H1 (cell line): ENCODE data around the gene ARHGEF38. TPM values are rescaled to one million over a fixed set of nuclear protein-coding genes. Genes with fewer than 3 reads are reported as not detected.

Source experiments
- CTCF ChIA-PET: fragments of 300-600 bp; sonication (Branson Sonifier 250); formaldehyde crosslinking; loops from one replicate; lab custom pipeline; 2021; ENCODE audit not compliant: partially characterized antibody; lab: Charles Lee
- POLR2A ChIA-PET: fragments of 300-600 bp; sonication (Branson Sonifier 250); formaldehyde crosslinking; loops from one replicate; lab custom pipeline; 2021; ENCODE audit warnings: inconsistent platforms; ENCODE audit not compliant: partially characterized antibody; lab: Charles Lee
- DNase-seq, 2 experiments: peaks; one replicate each; pipeline versions ENCODE4 v3.0.0 to v3.0.0-alpha.2; 2010 to 2022; ENCODE audit warnings: low spot score in 2 of 2, low read depth in 1 of 2, mixed read lengths in 1 of 2
- FAIRE-seq: peaks from 2 replicates; lab custom pipeline; 2011; peaks lifted over from hg19 to GRCh38; lab: Jason Lieb, UNC
- H2AFZ ChIP-seq: 2 replicates; pipeline ENCODE4 v1.8.1; 2012; ENCODE audit warnings: low read length, inconsistent platforms
- H2AK5ac ChIP-seq: 2 replicates; pipeline ENCODE4 v1.6.1; 2013; ENCODE audit warnings: low read depth, low read length
- H2BK120ac ChIP-seq: replicated peaks from 2 replicates; pipeline ENCODE3; 2013; ENCODE audit warnings: low read depth, low read length, inconsistent platforms
- H2BK12ac ChIP-seq: 2 replicates; pipeline ENCODE4 v1.6.1; 2013; ENCODE audit warnings: low read depth, low read length
- H2BK15ac ChIP-seq: 2 replicates; pipeline ENCODE4 v1.6.1; 2013; ENCODE audit warnings: low read length
- H2BK20ac ChIP-seq: 2 replicates; pipeline ENCODE4 v1.6.1; 2013; ENCODE audit warnings: low read length
- H2BK5ac ChIP-seq: 2 replicates; pipeline ENCODE4 v1.6.1; 2013; ENCODE audit warnings: low read depth, low read length
- H3K14ac ChIP-seq: 2 replicates; pipeline ENCODE4 v1.6.1; 2013; ENCODE audit warnings: inconsistent platforms; ENCODE audit not compliant: insufficient read length
- H3K18ac ChIP-seq: 2 replicates; pipeline ENCODE4 v1.6.1; 2013; ENCODE audit warnings: low read length; ENCODE audit errors: extremely low read depth
- H3K23ac ChIP-seq: 2 replicates; pipeline ENCODE4 v1.6.1; 2013; ENCODE audit warnings: inconsistent platforms; ENCODE audit not compliant: insufficient read length
- H3K23me2 ChIP-seq: 2 replicates; pipeline ENCODE4 v1.6.1; 2013; ENCODE audit warnings: low read depth, low read length
- H3K27ac ChIP-seq: 2 replicates; pipeline ENCODE4 v1.6.1; 2011; ENCODE audit warnings: low read depth, low read length, inconsistent platforms
- H3K27me3 ChIP-seq, 4 experiments: replicated peaks in 1 of 4; 1 replicate in 1 of 4; 2 replicates in 3 of 4; pipeline versions ENCODE4 v1.6.1 to v1.8.1; 2011 to 2013; ENCODE audit warnings: low read length in 3 of 4, mild to moderate bottlenecking in 3 of 4, inconsistent platforms in 2 of 4, mixed read lengths in 2 of 4, moderate library complexity in 1 of 4; ENCODE audit not compliant: control insufficient read depth in 3 of 4, insufficient read depth in 3 of 4; ENCODE audit errors: extremely low read depth in 1 of 4
- H3K36me3 ChIP-seq, 4 experiments: 2 replicates each; pipeline versions ENCODE4 v1.6.1 to v1.8.1; 2011 to 2013; ENCODE audit warnings: mild to moderate bottlenecking in 4 of 4, low read length in 3 of 4, moderate library complexity in 2 of 4, control low read depth in 1 of 4, inconsistent platforms in 1 of 4; ENCODE audit not compliant: insufficient read depth in 4 of 4, control insufficient read depth in 2 of 4
- H3K4ac ChIP-seq: replicated peaks from 2 replicates; pipeline ENCODE3; 2013; ENCODE audit warnings: low read length, low read depth, mixed read lengths, inconsistent platforms; ENCODE audit not compliant: insufficient read length
- H3K4me1 ChIP-seq, 4 experiments: replicated peaks in 1 of 4; 1 replicate in 1 of 4; 2 replicates in 3 of 4; pipeline versions ENCODE4 v1.6.1 to v1.8.1; 2011 to 2013; ENCODE audit warnings: low read length in 3 of 4, inconsistent platforms in 2 of 4, mixed read lengths in 1 of 4; ENCODE audit not compliant: insufficient read depth in 4 of 4, control insufficient read depth in 3 of 4
- H3K4me2 ChIP-seq, 2 experiments: 2 replicates each; pipeline versions ENCODE4 v1.6.1 to v1.8.1; 2011 to 2013; ENCODE audit warnings: low read depth in 2 of 2, low read length in 2 of 2, control low read depth in 1 of 2, inconsistent platforms in 1 of 2, mild to moderate bottlenecking in 1 of 2; ENCODE audit not compliant: insufficient read depth in 1 of 2
- H3K4me3 ChIP-seq, 4 experiments: fragments of 200-600, 300-600 bp in 1 of 4; sonication (generic), shearing (Covaris generic), sonication (Bioruptor Twin) in 1 of 4; 2 replicates each; pipeline versions ENCODE4 v1.5.1 to v1.8.1; 2011 to 2016; ENCODE audit warnings: low read length in 4 of 4, low read depth in 3 of 4, control low read depth in 2 of 4, inconsistent platforms in 2 of 4, mild to moderate bottlenecking in 2 of 4, mixed read lengths in 1 of 4, moderate library complexity in 1 of 4; ENCODE audit not compliant: insufficient read depth in 2 of 4; ENCODE audit errors: extremely low read depth in 1 of 4
- H3K56ac ChIP-seq: replicated peaks from 2 replicates; pipeline ENCODE3; 2013; ENCODE audit warnings: low read depth, mild to moderate bottlenecking, mixed read lengths, low read length, inconsistent platforms; ENCODE audit not compliant: insufficient read length
- H3K79me1 ChIP-seq: 2 replicates; pipeline ENCODE4 v1.6.1; 2013; ENCODE audit warnings: low read depth, low read length, control low read depth
- H3K79me2 ChIP-seq, 2 experiments: 2 replicates each; pipeline versions ENCODE4 v1.6.1 to v1.8.1; 2012 to 2013; ENCODE audit warnings: low read length in 2 of 2, mild to moderate bottlenecking in 2 of 2, inconsistent platforms in 1 of 2; ENCODE audit not compliant: insufficient read depth in 2 of 2, control insufficient read depth in 1 of 2
- H3K9ac ChIP-seq, 4 experiments: replicated peaks in 1 of 4; 1 replicate in 1 of 4; 2 replicates in 3 of 4; pipeline versions ENCODE4 v1.6.1 to v1.8.1; 2011 to 2013; ENCODE audit warnings: low read depth in 3 of 4, low read length in 3 of 4, control low read depth in 2 of 4, mild to moderate bottlenecking in 2 of 4, moderate library complexity in 2 of 4, inconsistent platforms in 1 of 4; ENCODE audit errors: extremely low read depth in 1 of 4
- H3K9me3 ChIP-seq, 2 experiments: 2 replicates each; pipeline versions ENCODE4 v1.6.1 to v1.8.1; 2012 to 2013; ENCODE audit warnings: mild to moderate bottlenecking in 2 of 2, moderate library complexity in 2 of 2, control low read depth in 1 of 2, inconsistent platforms in 1 of 2, low read depth in 1 of 2, low read length in 1 of 2, mixed read lengths in 1 of 2; ENCODE audit not compliant: insufficient read depth in 2 of 2
- H4K20me1 ChIP-seq, 2 experiments: replicated peaks in 1 of 2; 2 replicates each; pipeline versions ENCODE3 to v1.8.1; 2011 to 2013; ENCODE audit warnings: inconsistent platforms in 2 of 2, low read length in 2 of 2, mild to moderate bottlenecking in 1 of 2; ENCODE audit not compliant: insufficient read depth in 2 of 2, control insufficient read depth in 1 of 2
- H4K5ac ChIP-seq: 2 replicates; pipeline ENCODE4 v1.6.1; 2013; ENCODE audit warnings: low read length, low read depth, mixed read lengths, inconsistent platforms; ENCODE audit not compliant: insufficient read length
- H4K8ac ChIP-seq: 2 replicates; pipeline ENCODE4 v1.8.0; 2013; ENCODE audit warnings: mild to moderate bottlenecking, moderate library complexity, low read length, inconsistent platforms; ENCODE audit not compliant: insufficient read depth; ENCODE audit errors: extremely low read depth
- H4K91ac ChIP-seq: replicated peaks from 2 replicates; pipeline ENCODE3; 2013; ENCODE audit warnings: low read length, mixed read lengths, inconsistent platforms; ENCODE audit not compliant: insufficient read length
- CTCF ChIP-seq, 3 experiments: IDR thresholded peaks; 1 replicate in 2 of 3; 2 replicates in 1 of 3; pipeline versions ENCODE4 v1.5.1 to v1.6.1; 2011; ENCODE audit warnings: low read length in 3 of 3, mild to moderate bottlenecking in 3 of 3, inconsistent platforms in 2 of 3, low read depth in 1 of 3, moderate library complexity in 1 of 3; ENCODE audit not compliant: insufficient read depth in 1 of 3; ENCODE audit errors: control extremely low read depth in 1 of 3
- EP300 ChIP-seq, 2 experiments: IDR thresholded peaks; 1 replicate in 1 of 2; 2 replicates in 1 of 2; pipeline ENCODE4 v1.6.1; 2011 to 2012; ENCODE audit warnings: low read depth in 2 of 2, low read length in 2 of 2, mild to moderate bottlenecking in 2 of 2, borderline replicate concordance in 1 of 2, inconsistent platforms in 1 of 2, moderate library complexity in 1 of 2
- FOSL1 ChIP-seq: IDR thresholded peaks from 2 replicates; pipeline ENCODE4 v1.6.1; 2011; ENCODE audit warnings: mild to moderate bottlenecking, low read depth, low read length, moderate library complexity; ENCODE audit not compliant: insufficient read depth
- NRF1 ChIP-seq: IDR thresholded peaks from 2 replicates; pipeline ENCODE4 v1.6.1; 2011; ENCODE audit warnings: mild to moderate bottlenecking, low read depth, low read length, improper control_type of control experiment
- PHF8 ChIP-seq: fragments of 200-600 bp; sonication (generic); conservative IDR thresholded peaks from 2 replicates; pipeline ENCODE4 v1.7.1; 2012; ENCODE audit warnings: low read depth, mild to moderate bottlenecking, inconsistent platforms, low read length, moderate library complexity
- RFX5 ChIP-seq: IDR thresholded peaks from 2 replicates; pipeline ENCODE4 v1.6.1; 2011; ENCODE audit warnings: low read depth, low read length, improper control_type of control experiment, borderline replicate concordance
- SRF ChIP-seq: IDR thresholded peaks from 2 replicates; pipeline ENCODE4 v1.6.1; 2011; ENCODE audit warnings: mild to moderate bottlenecking, low read depth, low read length, moderate library complexity
- WGBS, 2 experiments: shearing (Covaris generic) in 1 of 2; methylation state at CpG; one replicate each; pipeline versions ENCODE4 v1.1.6 to v1.1.7; 2013 to 2015; ENCODE audit warnings: low lambda C conversion rate in 2 of 2, mixed read lengths in 2 of 2, inconsistent platforms in 1 of 2, low coverage in 1 of 2, missing lambda C conversion rate in 1 of 2; ENCODE audit not compliant: insufficient replicate concordance in 2 of 2, insufficient coverage in 1 of 2, insufficient read length in 1 of 2; ENCODE audit errors: extremely low coverage in 1 of 2, missing lambda C conversion rate in 1 of 2; 5-methylcytosine and 5-hydroxymethylcytosine counted together
- polyA plus RNA-seq, 7 experiments: library from polyadenylated mRNA; depleted of rRNA in 3 of 7; stranded (reverse) in 5 of 7; unstranded in 2 of 7; fragments of >200 nt in 5 of 7; fragments of 200-250 nt in 2 of 7; gene quantifications; 1 replicate in 5 of 7; 2 replicates in 1 of 7; 4 replicates in 1 of 7; pipeline versions ENCODE4 v1.2.1 to v1.2.3, GENCODE V29; 2011 to 2013; ENCODE audit warnings: missing spikeins in 2 of 7, mixed read lengths in 2 of 7
- total RNA-seq: library from RNA; stranded (reverse); fragmentation: NEBNext Ultra II Directional; extraction: Animal tissue kit (Norgen Biotek cat#: 25700); gene quantifications from 2 replicates; pipeline ENCODE4 v1.2.1, GENCODE V29; 2021

The ARHGEF38 gene
- total and polyA plus RNA-seq, 2 of the 8 experiments (the other 6 are each of a cell fraction or from before 2014, with no cell fraction given) = not detected

GRCh38 chr4:105550641-105551040, 1.8 kb upstream of the ARHGEF38 start:
- Histone ChIP-seq H2BK5ac (no peak overlapping the region), H3K79me1 (no peaks in the 10 kb centered on the region), H3K4me3 (no peak overlapping the region), H3K23ac (no peak overlapping the region), H2BK20ac (no peak overlapping the region), H2AFZ (no peak overlapping the region), H3K14ac (no peak overlapping the region), H3K79me2 (no peaks in the 10 kb centered on the region), H3K36me3 (no peaks in the 10 kb centered on the region), H3K23me2 (no peaks in the 10 kb centered on the region), H3K27me3 (peaks cover 34 to 59% (median 49%) of the 10 kb centered on the region in 4 experiments), H2BK12ac (no peak overlapping the region), H4K91ac (no peak overlapping the region), H4K5ac (no peak overlapping the region), H4K20me1 (peaks cover 0 to 3% of the 10 kb centered on the region in 2 experiments), H3K4me1 (peaks cover 0 to 8% (median 1%) of the 10 kb centered on the region in 4 experiments; a peak in 2 of 7 replicates), H3K4me2 (no peak overlapping the region), H3K9me3 (no peaks in the 10 kb centered on the region), H4K8ac (no peak overlapping the region), H3K18ac (no peak overlapping the region), H2BK15ac (no peak overlapping the region), H2BK120ac (no peak overlapping the region), H3K4ac (no peak overlapping the region), H3K56ac (no peak overlapping the region), H3K27ac (no peak overlapping the region), H2AK5ac (no peak overlapping the region), H3K9ac (no peak overlapping the region)
- ChIA-PET CTCF (interaction anchor here (2.5 kb wide), 1 partner anchor 30 kb away, joined by 8 read pairs; no protein-coding TSS in a partner anchor), POLR2A (no interaction called here)
- FAIRE-seq (no peak), DNase-seq (no peak)
- TF ChIP-seq FOSL1 (no peak), SRF (no peak), RFX5 (no peak), EP300 (IDR thresholded peaks at IDR 0.05; ENCODE audit: borderline replicate concordance in 1 of 2, low read depth in 2 of 2, low read length in 2 of 2) (no peak), NRF1 (no peak), PHF8 (no peak), CTCF (IDR thresholded peaks at IDR 0.05; ENCODE audit: control extremely low read depth in 1 of 3, insufficient read depth in 1 of 3, low read depth in 1 of 3, low read length in 3 of 3) (no peak)
- 73% methylated on average over 3 of the region's 3 CpGs; no CpG with 5 or more reads in 1 of the 2 experiments for WGBS, 2 experiments
